Endothelial cell (in vitro differentiated cells): ENCODE data around the gene CHCHD6. TPM values are rescaled to one million over a fixed set of nuclear protein-coding genes. Genes with fewer than 3 reads are reported as not detected.

ENCODE experiments used
- DNase-seq: peaks from one replicate; pipeline ENCODE4 v3.0.0; 2021; ENCODE audit warnings: low spot score
- H3K27ac Mint-ChIP-seq: one replicate; pipeline ENCODE4 v1.8.0; 2021; ENCODE audit warnings: mixed read lengths, inconsistent platforms; ENCODE audit not compliant: unreplicated experiment
- H3K27me3 Mint-ChIP-seq: one replicate; pipeline ENCODE4 v1.8.0; 2021; ENCODE audit warnings: mild to moderate bottlenecking, moderate library complexity, mixed read lengths, inconsistent platforms; ENCODE audit not compliant: unreplicated experiment
- H3K36me3 Mint-ChIP-seq: one replicate; pipeline ENCODE4 v1.8.0; 2021; ENCODE audit warnings: mild to moderate bottlenecking, low read depth, mixed read lengths, inconsistent platforms; ENCODE audit not compliant: unreplicated experiment
- H3K4me1 Mint-ChIP-seq: one replicate; pipeline ENCODE4 v1.8.0; 2021; ENCODE audit warnings: mild to moderate bottlenecking, mixed read lengths, inconsistent platforms; ENCODE audit not compliant: unreplicated experiment
- H3K4me3 Mint-ChIP-seq: one replicate; pipeline ENCODE4 v1.8.0; 2021; ENCODE audit warnings: mild to moderate bottlenecking, mixed read lengths, inconsistent platforms; ENCODE audit not compliant: unreplicated experiment
- H3K9me3 Mint-ChIP-seq: one replicate; pipeline ENCODE4 v1.8.0; 2021; ENCODE audit warnings: mixed read lengths, inconsistent platforms; ENCODE audit not compliant: unreplicated experiment
- CTCF ChIP-seq: fragments of 200-600 bp; sonication (generic); IDR thresholded peaks from one replicate; pipeline ENCODE4 v1.5.0; 2021; ENCODE audit warnings: antibody characterized with exemption; ENCODE audit not compliant: unreplicated experiment
- total RNA-seq: library from RNA; stranded (reverse); fragmentation: NEBNext Ultra II Directional; extraction: Animal tissue kit (Norgen Biotek cat#: 25700); gene quantifications from one replicate; pipeline ENCODE4 v1.2.1, GENCODE V29; 2021; ENCODE audit not compliant: unreplicated experiment

Gene CHCHD6
- total RNA-seq, 1 donor from 2014 or later, result 9.2 TPM

GRCh38 chr3:126663257-126663656 is 40.8 kb upstream of the CHCHD6 start:
- H3K9me3 Mint-ChIP-seq, result no peaks in the 10 kb centered on the region
- DNase-seq, result no peak
- no peak for TF ChIP-seq CTCF
- no peak overlapping the region for H3K27ac Mint-ChIP-seq
- no peak overlapping the region for H3K4me3 Mint-ChIP-seq
- no peaks in the 10 kb centered on the region for H3K36me3 Mint-ChIP-seq
- H3K4me1 Mint-ChIP-seq, result no peaks in the 10 kb centered on the region
- peaks cover 8% of the 10 kb centered on the region for H3K27me3 Mint-ChIP-seq

GRCh38 chr3:126663750-126664149 is 40.3 kb upstream of the CHCHD6 start:
- Mint-ChIP-seq H3K9me3 (no peaks in the 10 kb centered on the region), H3K36me3 (no peaks in the 10 kb centered on the region), H3K4me3 (no peak overlapping the region), H3K27me3 (peaks cover 7% of the 10 kb centered on the region), H3K27ac (no peak overlapping the region), H3K4me1 (no peaks in the 10 kb centered on the region)
- no peak for DNase-seq
- TF ChIP-seq CTCF, result no peak

GRCh38 chr3:126664591-126665214 is 39.3 kb upstream of the CHCHD6 start:
- H3K36me3 Mint-ChIP-seq, result no peaks in the 10 kb centered on the region
- no peak overlapping the region for H3K27ac Mint-ChIP-seq
- no peaks in the 10 kb centered on the region for H3K9me3 Mint-ChIP-seq
- no peak for TF ChIP-seq CTCF
- H3K4me1 Mint-ChIP-seq, result no peaks in the 10 kb centered on the region
- DNase-seq, result no peak
- H3K4me3 Mint-ChIP-seq, result no peak overlapping the region
- H3K27me3 Mint-ChIP-seq, result peaks cover 3% of the 10 kb centered on the region

- Mint-ChIP-seq H3K36me3 (no peaks in the 10 kb centered on the region), H3K27ac (no peak overlapping the region), H3K4me1 (no peaks in the 10 kb centered on the region), H3K9me3 (no peaks in the 10 kb centered on the region), H3K4me3 (no peak overlapping the region), H3K27me3 (peaks cover 3% of the 10 kb centered on the region)
- no peak for TF ChIP-seq CTCF
- no peak for DNase-seq
Observed at GRCh38 chr3:126665221-126665936, 38.7 kb upstream of the CHCHD6 start.

GRCh38 chr3:126665959-126666657 is 37.9 kb upstream of the CHCHD6 start:
- H3K4me3 Mint-ChIP-seq, result no peak overlapping the region
- TF ChIP-seq CTCF, result no peak
- H3K36me3 Mint-ChIP-seq, result no peaks in the 10 kb centered on the region
- H3K27ac Mint-ChIP-seq, result no peak overlapping the region
- no peak for DNase-seq
- no peaks in the 10 kb centered on the region for H3K4me1 Mint-ChIP-seq
- H3K27me3 Mint-ChIP-seq, result peaks cover 3% of the 10 kb centered on the region
- H3K9me3 Mint-ChIP-seq, result no peaks in the 10 kb centered on the region
